Peyer's patch (tissue), 4 donors: Measurements from ENCODE around the gene PHACTR1.

Experiments used
- POLR2A ChIP-seq, 2 donors: fragments of 450-650 bp; IDR thresholded peaks; one replicate each; pipeline ENCODE4 v1.5.1; 2017; ENCODE audit warnings: antibody characterized with exemption in 2 of 2, mild to moderate bottlenecking in 2 of 2, moderate library complexity in 2 of 2
- TF ChIP-seq, protein P1 (sequence below), 6 experiments: fragments of 450-650 bp in 4 of 6; fragments of 200-600 bp in 2 of 6; sonication (generic) in 1 of 6; IDR thresholded peaks; one replicate each; pipeline ENCODE4 v1.5.1; 2017 to 2019; ENCODE audit warnings: antibody characterized with exemption in 6 of 6, mild to moderate bottlenecking in 3 of 6, moderate library complexity in 1 of 6

DNA sequence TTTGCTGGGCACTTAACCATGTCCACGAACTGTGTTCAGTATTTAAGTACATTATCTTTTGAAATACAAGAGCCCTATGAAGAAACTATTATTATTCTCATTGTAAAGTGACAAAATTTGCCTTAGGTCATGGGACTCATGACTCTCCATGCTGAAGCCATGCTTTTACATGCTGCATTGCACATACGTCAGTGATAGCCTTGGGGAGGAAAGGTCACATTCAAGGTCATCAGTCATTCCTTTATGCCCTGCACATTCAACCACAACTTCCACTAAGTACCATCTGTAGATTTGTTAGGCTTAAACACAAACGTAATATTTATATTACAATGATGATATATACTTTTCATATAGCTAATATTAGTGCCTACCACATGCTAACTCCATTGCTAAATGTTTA lies 319.0 kb downstream of the PHACTR1 start:
- TF ChIP-seq, protein P1, sequence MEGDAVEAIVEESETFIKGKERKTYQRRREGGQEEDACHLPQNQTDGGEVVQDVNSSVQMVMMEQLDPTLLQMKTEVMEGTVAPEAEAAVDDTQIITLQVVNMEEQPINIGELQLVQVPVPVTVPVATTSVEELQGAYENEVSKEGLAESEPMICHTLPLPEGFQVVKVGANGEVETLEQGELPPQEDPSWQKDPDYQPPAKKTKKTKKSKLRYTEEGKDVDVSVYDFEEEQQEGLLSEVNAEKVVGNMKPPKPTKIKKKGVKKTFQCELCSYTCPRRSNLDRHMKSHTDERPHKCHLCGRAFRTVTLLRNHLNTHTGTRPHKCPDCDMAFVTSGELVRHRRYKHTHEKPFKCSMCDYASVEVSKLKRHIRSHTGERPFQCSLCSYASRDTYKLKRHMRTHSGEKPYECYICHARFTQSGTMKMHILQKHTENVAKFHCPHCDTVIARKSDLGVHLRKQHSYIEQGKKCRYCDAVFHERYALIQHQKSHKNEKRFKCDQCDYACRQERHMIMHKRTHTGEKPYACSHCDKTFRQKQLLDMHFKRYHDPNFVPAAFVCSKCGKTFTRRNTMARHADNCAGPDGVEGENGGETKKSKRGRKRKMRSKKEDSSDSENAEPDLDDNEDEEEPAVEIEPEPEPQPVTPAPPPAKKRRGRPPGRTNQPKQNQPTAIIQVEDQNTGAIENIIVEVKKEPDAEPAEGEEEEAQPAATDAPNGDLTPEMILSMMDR (IDR thresholded peaks at IDR 0.05) = no peak
- TF ChIP-seq POLR2A (IDR thresholded peaks at IDR 0.05) = no peak
